ENCODE results near the gene FOXJ2.

FOXJ2 gene

GRCh38 chr12:8038659-8039114, 6.2 kb downstream of the FOXJ2 start:
- no peak for DNase-seq (ENCODE audit: low read depth)
- no peak overlapping the region for H3K4me3 ChIP-seq (ENCODE audit: low read depth, low read length)
- no peak for TF ChIP-seq CTCF (IDR thresholded peaks at IDR 0.05; ENCODE audit: low read depth, low read length, missing control alignments)

GRCh38 chr12:8040791-8041190, 8.3 kb downstream of the FOXJ2 start:
- no peak for TF ChIP-seq CTCF (IDR thresholded peaks at IDR 0.05; ENCODE audit: low read depth, low read length, missing control alignments)
- no peak for DNase-seq (ENCODE audit: low read depth)

GRCh38 chr12:8045952-8046944, 13.7 kb downstream of the FOXJ2 start:
- no peak overlapping the region for H3K4me3 ChIP-seq (ENCODE audit: low read depth, low read length)
- DNase-seq (ENCODE audit: low read depth), result peak; percentile 38
- TF ChIP-seq CTCF (IDR thresholded peaks at IDR 0.05; ENCODE audit: low read depth, low read length, missing control alignments), result peak; percentile 91

More at GRCh38 chr12:8040791-8041190, 8.3 kb downstream of the FOXJ2 start:
- no peak overlapping the region for H3K4me3 ChIP-seq (ENCODE audit: low read depth, low read length)

GRCh38 chr12:8047842-8048241, 15.3 kb downstream of the FOXJ2 start:
- H3K4me3 ChIP-seq (ENCODE audit: low read depth, low read length), result no peak overlapping the region
- DNase-seq (ENCODE audit: low read depth), result no peak
- no peak for TF ChIP-seq CTCF (IDR thresholded peaks at IDR 0.05; ENCODE audit: low read depth, low read length, missing control alignments)

GRCh38 chr12:8048906-8049305, 16.4 kb downstream of the FOXJ2 start:
- TF ChIP-seq CTCF (IDR thresholded peaks at IDR 0.05; ENCODE audit: low read depth, low read length, missing control alignments), result no peak
- no peak overlapping the region for H3K4me3 ChIP-seq (ENCODE audit: low read depth, low read length)
- DNase-seq (ENCODE audit: low read depth), result no peak

GRCh38 chr12:8050600-8051250, 18.2 kb downstream of the FOXJ2 start:
- no peak for TF ChIP-seq CTCF (IDR thresholded peaks at IDR 0.05; ENCODE audit: low read depth, low read length, missing control alignments)
- DNase-seq (ENCODE audit: low read depth), result no peak

More at GRCh38 chr12:8050600-8051250, 18.2 kb downstream of the FOXJ2 start:
- no peak overlapping the region for H3K4me3 ChIP-seq (ENCODE audit: low read depth, low read length)
